NK-92 (cell line): ENCODE data around the gene PSMD6.

Source experiments
- DNase-seq: peaks from one replicate; lab custom pipeline; 2025; ENCODE audit not compliant: unreplicated experiment; lab: John Stamatoyannopoulos, UW

The PSMD6 gene

DNA sequence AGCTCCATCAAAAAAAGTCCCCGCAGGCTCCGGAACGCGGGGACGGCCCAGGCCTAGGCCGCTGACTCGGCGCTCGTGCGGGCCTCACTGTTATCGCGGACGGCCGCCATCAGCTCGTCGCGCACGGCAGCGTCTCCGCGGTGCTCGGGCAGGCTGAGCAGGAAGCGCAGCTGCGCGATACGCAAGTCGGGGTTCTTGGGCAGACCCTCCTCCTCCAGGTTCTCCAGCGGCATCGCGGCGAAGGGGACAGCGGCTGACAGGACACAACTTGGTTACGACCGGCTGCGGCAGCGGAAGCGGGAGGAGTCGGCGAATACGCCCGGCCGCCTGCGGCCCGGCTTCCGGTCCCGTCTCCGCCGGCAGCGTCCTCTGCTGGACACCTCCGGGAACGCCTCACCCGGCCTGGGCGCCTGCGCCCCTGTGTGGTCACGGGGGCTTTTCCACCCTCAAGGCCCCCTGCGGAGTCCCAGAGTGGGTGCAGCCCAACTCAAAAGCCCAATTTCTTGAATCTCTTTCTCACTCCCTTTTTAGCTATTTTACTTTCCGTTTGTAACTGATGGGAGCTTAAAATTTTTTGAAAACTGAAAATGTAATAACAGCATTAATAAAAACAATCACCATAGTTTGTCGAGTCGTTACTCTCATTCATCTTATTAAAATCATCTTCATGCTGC is at the start of gene PSMD6:
Gene PSMD6 (minus strand): TSS at position 308 of the 674 bp plus-strand sequence. CDS start 75 bp downstream, at position 233.
- DNase-seq: peak; percentile 28

DNA sequence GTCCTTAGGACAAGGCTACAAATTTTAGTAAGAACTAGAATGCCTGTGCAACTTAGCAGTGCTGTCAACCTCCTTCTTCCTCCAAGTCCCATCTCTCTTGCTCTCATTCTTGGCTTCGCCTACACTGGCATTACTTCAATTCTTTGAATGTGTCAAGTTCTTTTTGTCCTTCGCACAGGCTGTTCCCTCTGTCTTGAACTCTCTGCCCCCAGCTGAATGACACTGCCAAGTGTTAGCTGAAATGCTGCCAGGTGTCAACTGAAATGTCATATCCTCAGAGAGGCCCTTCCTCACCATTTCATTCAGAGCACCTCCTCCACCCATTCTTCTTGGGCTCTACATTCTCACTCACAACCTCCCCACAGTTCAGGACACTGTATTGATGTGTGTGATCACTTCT is 48.8 kb upstream of the PSMD6 start:
- no peak for DNase-seq

DNA sequence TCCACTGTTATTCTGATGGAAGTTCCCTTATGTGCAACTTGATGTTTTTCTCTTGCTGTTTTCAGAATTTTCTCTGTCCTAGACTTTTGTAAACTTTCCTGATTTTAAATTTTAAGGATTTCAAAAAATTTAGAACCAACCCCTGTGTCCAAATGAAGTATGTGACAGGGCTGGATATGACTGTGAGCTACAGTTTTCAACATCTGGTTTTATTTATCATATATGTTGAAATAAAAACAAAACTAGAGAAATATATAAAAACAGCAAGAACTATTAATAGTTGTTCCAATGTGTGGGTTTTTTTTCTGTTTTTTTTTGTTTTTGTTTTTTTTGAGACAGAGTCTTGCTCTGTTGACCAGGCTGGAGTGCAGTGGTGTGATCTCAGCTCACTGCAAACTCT is 47.4 kb upstream of the PSMD6 start:
- no peak for DNase-seq

DNA sequence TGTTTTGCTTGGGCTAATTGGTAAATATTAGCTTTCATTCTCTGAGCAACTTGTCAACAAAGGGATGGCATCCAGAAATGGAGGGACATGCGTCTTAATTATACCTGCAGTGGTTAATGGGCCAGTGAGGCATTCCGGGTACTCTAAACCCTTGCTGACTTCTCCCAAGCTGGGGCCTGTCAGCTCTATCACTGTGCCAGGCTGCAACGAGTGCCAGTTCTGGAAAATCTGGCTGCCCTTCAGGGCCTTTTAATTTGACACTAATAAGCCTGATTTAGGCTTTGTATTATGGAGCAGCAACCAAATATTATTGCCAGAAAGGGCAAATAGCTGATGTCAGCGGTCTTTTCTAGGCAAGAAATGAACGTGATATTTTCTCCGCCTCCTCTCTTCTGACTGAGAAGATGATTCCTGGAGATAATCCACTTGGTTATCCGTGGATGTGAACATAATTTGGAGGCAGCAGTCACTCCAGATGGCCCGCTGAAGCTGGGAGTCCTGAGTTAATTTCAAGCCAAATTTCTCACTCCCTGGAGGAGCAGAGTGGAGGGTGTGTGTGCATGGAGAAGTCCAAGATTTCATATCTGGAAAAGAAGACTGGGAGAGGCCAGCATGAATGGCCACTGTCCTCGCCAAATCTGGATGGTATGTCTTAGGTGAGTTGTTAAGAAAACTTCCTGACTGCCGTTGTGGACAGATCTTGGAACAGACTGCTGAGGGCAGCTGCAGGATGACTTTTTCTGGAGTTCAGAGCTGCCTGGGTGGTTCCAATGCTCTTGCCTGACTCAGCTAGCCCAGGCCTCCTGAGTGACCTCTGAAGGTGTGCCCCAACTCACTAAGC is 44.4 kb upstream of the PSMD6 start:
- no peak for DNase-seq

DNA sequence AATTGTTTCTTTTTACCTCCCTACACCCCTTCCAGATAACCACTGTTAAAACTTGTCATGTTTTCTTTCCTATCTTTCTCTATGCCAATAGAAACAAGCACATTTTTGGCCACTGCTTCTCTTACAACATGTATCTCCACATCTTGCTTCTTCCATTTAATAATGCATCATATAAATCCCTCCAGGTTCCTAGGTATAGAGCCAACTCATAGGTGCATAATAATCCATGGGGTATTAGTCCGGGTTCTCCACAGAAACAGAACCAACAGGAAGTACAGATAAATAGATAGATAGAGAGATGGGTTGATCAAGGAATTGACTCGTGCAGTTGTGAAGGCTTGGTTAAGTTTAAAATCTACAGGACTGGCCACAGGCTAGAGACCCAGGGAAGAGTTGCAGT is 41.5 kb upstream of the PSMD6 start:
- no peak for DNase-seq

DNA sequence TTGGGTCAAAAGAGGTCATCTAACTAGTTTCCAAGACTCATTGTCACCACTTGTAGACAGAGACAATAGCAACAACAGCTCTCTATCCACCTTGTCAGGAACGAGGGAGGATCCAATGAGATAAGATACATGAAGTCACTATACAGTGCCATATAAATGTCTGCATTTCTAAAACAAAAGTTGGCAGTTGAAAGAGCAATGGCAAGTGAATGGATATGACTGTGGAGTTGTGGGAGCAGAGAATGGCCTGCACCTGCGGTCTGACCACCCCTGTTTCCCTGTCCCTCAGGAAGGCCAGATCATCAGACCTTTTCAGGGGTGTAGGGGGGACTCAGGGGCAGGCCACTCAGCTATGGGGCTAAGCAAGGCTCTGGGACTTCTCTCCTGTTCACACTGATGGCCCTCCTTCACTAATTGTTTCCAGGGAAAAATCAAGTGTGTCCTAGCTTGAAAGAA is 40.7 kb upstream of the PSMD6 start:
- no peak for DNase-seq

DNA sequence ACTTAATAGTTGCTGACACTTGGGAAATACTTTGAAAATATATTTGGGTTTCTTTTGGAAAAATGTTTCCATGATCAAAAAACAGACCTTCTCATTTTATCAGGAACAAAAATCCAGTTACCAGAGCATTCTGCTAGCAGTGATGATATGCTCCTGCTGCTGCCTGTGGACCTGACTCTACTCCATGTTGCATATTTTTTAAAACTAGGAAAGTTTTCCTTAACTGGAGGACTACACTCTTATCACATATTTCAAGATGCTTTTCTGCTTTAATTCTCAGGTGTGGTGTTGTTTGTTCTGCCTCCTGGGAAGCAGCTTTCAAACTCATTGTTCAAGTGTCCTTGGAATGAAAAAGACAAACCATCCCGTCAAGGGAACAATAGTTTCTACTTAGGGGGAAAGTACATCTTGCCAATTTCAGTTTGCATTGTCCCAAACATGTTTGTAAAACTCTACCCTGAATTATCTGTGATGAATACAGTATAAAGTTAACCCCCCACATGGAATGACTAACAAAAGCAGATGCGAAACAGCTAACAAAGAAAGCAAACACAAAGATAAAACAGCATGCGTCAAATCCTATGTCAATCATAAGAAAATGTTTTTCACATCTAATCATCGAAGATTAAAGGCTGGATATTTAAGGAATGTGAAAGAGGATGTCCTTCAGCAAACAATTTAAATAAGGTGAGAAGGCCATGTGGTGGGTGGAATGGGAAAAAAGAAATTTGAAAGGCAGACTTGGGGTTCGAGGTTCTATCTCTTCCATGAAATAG is 40.1 kb upstream of the PSMD6 start:
- no peak for DNase-seq

DNA sequence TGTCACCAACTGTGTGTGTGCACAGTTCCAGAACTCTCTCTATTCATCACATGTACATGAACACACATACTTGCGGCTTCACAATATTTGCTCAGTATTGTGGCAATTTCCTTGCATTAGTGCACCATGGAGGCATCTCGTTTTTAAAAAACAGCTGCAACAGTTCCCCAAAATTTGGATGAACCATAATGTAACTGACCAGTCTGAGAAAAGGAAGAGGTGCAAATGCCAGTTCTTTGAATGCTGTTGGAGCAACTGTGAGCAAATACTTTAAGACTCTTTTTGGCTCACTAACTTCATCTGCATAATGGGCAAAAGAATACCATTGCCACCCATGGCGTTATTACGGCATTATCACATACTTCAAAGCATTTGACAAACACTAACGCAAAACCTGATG is 38.3 kb upstream of the PSMD6 start:
- DNase-seq: no peak

DNA sequence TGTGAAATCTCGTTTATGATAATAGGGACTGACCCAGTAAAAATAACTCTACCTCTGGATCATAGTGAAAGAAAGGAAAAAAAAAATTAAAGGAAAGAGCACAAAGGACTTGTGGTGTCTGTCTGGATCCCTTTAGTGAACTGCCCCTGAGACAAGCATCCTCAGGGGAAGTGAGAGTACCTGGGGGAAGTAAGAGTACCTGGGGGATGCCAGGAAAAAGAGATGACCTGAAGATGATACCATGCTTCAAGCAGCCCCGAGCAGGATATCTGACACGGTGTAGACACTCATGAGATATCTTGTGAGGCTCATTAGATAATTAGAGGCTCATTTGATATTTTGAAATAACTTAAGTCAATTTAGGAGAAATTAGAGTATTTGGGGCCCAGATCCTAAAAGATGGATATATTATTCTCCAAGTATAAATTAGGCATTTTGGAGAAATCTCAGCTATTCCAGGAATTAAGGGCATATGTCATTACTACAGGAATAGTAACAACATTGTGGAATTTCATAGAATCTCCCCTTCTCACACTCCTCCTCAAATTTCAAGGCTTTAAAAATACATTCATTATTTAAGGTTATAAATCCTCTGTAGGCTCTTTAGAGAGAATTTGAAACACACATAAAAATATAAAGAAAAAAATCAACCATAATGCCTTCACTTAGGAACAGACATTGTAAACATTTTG is 36.3 kb upstream of the PSMD6 start:
- DNase-seq: no peak

DNA sequence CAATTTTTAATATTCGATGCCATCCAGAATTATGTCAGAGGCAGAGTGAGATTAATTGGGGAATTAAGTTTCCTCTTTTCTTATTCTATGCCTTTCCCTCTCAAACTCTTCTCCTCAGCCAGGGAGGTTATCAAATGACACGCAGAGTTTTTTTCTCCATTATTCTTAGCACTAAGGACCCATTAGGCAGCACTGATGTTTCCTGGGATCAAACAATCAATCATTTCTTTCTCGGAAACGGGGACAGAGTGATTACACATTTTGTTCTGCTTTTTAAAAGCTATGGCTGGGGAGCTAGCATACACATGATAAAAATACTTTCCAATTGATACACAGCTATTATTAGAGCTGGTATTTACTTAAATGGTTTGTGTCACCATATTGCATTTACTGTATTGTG is 35.3 kb upstream of the PSMD6 start:
- no peak for DNase-seq

DNA sequence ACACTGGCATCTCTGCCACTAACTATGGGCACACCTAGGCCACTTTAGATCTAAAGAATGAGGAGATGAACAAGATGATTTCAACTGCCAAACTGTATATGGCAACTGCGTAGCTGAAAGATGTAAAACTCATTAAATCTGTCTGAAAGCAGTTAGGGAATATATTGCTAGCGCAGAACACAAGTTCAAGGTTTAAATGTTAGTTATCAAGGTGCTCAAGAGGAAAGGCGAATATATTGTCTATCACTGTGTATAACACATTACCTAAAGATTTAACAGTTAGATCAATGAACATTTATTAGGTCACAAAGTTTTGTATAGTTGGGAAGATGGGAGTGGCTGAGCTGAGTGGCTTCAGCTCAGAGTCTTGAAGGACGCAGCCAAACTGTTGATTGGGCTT is 33.9 kb upstream of the PSMD6 start:
- DNase-seq: no peak

DNA sequence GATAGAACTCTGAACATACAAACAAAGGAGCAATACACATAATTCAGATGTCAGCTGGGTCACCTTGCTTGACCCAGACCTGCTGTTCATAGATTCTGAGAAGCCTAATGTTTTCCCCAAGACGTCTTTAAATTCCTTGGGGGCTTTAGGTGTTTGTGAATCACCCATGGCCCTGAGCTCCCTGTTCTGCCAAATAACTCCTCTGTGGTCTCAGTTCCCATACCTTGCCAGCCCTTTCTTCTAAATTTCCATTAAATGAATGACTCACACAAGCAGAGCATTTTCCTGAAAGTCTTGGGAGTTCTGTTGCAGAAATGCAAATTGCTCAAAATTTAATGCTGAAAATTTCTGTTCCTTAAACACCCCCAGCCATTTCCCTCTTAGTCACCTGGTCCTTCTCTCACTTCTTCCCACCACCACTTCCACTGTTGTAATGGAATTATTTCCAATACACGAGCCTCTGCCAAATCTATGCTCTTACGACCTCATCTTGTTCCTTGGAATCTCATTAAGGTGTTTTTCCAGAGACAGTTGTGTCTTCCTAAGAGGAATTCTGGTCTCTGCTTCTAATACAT is 33.4 kb upstream of the PSMD6 start:
- DNase-seq: no peak

DNA sequence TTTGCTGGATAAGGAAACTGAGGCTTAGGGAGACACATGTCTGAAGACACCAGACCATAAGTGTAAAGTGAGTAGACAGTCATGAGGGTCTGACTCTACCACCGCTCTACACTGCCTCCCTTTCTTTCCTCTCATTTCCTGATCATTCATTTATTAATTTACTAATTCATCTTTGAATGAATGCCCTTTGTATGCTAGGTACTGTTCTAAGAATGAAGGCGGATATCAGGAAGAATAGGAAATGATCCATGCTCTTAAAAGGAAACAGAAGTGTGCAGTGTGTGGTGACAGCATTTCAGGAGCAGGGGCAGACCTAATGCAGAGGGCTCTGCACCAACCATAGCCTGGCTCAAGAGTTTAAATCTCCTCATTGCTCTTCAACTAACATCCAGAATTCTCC is 31.8 kb upstream of the PSMD6 start:
- no peak for DNase-seq

DNA sequence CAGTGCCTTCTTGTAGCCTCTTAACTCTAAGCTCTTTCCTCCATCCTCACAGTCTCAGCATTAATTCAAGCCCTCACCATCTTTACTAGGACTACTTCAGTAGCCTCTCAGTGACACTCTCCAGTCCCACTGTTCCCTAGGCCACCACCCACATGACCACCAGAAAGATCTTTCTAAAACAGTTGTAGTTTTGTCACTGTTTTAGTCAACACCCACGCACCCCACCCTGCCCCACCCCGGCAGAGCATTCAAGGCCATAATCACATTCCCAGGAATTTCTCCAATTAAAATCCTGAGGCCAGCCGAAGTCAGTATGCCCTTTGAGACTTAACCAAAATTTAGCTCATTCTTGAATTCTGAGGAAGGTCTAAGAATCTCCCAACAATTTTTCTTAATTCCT is 31.2 kb upstream of the PSMD6 start:
- no peak for DNase-seq

DNA sequence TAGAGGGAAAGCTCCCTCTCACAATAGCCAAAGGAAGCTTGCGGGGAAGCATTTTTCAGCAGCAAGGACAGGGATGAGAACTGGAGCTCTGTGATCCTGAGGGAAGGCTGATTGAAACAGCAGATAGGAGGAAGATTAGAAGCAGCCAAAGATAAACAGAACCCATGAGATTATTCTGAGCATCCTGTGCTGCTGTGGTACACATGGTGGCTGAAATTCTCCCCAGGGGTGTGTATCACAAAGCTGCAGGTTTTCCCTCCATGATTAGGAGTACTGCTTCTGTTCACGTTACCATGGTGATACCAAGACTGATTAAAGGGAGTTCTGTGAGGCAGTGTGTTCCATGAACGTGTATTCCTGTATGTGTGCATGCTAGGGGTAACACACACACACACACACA is 30.3 kb upstream of the PSMD6 start:
- no peak for DNase-seq

DNA sequence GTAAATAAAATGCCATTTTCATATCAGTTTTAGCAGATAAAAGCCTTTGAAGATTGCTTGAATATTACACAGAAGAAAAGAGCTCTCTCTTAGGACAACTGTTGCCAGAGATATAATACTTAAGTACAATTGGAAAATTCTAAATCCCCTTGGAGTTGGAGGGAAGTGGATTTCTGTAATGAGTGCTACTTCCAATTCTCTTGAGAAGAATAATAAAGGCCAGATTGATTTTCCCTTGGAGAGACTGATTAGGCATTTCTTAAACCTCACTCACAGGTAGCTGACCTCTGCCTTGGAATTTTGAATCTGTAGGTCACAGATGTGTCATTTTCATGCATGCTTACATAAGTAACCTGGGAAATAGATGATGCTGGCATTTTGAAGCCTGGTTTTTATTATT is 29.8 kb upstream of the PSMD6 start:
- DNase-seq: no peak

DNA sequence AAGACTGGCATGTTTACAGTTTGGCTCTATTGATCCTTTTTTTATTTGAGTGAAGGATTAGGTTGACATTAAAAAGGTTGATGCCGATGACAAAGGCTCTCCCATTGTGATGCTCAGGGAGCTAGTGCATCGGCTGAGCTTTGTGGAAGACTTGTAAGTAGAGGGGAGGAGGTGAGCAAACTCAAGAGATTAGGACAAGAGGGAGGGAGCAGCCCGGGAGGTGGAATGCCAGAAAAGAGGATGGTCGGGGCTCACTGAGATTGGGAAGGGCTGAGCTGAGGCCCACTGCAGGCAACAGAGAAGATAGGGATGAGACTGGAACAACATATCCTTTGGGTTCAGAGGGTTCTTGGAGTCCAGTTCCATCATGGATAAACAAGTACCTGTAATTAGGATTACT is 26.5 kb upstream of the PSMD6 start:
- DNase-seq: no peak

DNA sequence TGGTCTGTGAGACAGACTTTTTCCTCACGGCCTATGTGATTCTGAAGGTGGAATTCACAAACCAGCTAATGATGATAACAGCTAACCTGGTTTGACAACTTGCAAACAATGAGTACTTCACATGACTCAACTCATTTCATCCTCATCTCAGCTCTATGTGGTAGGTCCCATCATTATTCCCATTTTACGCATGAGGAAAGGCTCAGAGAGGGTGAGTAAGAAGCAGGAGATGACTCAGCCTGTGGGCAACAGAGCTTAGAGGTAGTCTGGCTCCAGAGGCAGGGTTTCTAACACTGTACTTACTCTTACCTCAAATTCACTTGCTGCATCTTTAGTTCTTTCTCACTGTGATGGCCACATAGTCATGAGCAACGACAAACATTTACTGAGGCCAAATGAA is 25.8 kb upstream of the PSMD6 start:
- DNase-seq: no peak

DNA sequence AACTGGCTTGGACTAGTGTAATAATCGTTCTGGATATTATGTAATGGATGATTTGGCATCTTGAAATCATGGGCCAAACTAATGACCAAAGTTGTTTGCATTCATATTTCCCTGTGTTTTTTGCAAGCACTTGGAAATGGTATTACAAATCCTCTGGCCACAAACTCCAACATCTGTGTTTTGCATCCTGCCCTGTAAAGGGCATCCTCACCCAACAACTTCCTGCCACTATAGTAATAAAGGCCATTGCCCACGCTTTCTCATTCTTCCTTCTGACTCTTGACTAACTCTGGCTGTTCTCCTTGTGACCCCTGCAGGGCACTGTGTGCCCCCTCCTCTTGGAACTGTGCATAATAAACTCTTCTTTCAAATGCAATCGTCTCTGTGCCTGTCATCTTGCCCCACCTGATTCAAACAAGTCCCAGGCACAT is 25.4 kb upstream of the PSMD6 start:
- DNase-seq: no peak

DNA sequence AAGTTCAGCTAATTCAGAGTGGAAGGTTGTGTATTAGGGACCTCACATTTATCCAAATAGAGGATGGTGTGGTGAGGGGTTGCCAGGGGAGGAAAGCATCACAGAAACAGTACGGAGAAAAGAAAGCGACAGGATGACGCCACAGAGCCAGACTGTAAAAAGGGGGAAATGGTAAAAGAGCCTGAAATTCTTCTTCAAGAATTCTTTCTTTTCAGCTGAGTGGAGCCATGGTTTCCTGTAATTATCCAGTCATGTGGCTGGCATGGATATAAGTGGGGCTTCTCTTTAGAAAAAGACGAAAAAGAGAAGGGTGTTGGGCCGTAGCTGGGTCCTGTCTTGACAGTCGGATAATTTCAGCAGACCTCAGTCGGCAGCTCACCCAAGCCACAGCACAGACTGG is 24.5 kb upstream of the PSMD6 start:
- no peak for DNase-seq
